IMR-90 (cell line): ENCODE measurements around the gene CST4. TPM values are rescaled to one million over a fixed set of nuclear protein-coding genes. Genes with fewer than 3 reads are reported as not detected.
"Not testable (repeated sequence)": the region's sequence is repeated elsewhere in the genome, so short reads cannot be mapped to it uniquely, and the experiment has no call there.

ENCODE experiments used
- ATAC-seq: fragments of 200-7000 bp; cut with Tn5 transposase; 2 replicates; pipeline ENCODE4 v1.9.1; 2020; ENCODE audit warnings: low read depth, mild to moderate bottlenecking, moderate library complexity
- BruUV-seq: library from RNA; stranded (reverse); fragments of 400-500 nt; replicated peaks from 2 replicates; lab custom pipeline; 2021; lab: Mats Ljungman, UMichigan
- CTCF ChIA-PET: fragments of 300-600 bp; formaldehyde crosslinking; extraction: SDS; loops from one replicate; lab custom pipeline; 2021; ENCODE audit warnings: antibody characterized with exemption; lab: Yijun Ruan, JAX
- POLR2A ChIA-PET: fragments of 300-600 bp; sonication (Branson Sonifier 250); formaldehyde crosslinking; loops from one replicate; lab custom pipeline; 2022; ENCODE audit warnings: antibody characterized with exemption; ENCODE audit not compliant: unreplicated experiment; lab: Charles Lee
- DNase-seq: peaks from one replicate; pipeline ENCODE4 v3.0.0; 2013
- H2AFZ ChIP-seq: replicated peaks from 2 replicates; pipeline ENCODE3; 2013; ENCODE audit warnings: low read length, mild to moderate bottlenecking; ENCODE audit not compliant: poor library complexity
- H2AK5ac ChIP-seq: 2 replicates; pipeline ENCODE4 v1.6.1; 2013; ENCODE audit warnings: low read depth, low read length, inconsistent platforms
- H2AK9ac ChIP-seq: replicated peaks from 2 replicates; pipeline ENCODE3; 2013; ENCODE audit warnings: mild to moderate bottlenecking, low read depth, low read length, moderate library complexity; ENCODE audit not compliant: poor library complexity
- H2BK120ac ChIP-seq: 2 replicates; pipeline ENCODE4 v1.6.1; 2013; ENCODE audit warnings: low read depth, low read length, inconsistent platforms
- H2BK15ac ChIP-seq: 3 replicates; pipeline ENCODE4 v1.6.1; 2013; ENCODE audit warnings: low read depth, low read length, inconsistent platforms
- H2BK20ac ChIP-seq: 2 replicates; pipeline ENCODE4 v1.6.1; 2013; ENCODE audit warnings: low read depth, mild to moderate bottlenecking, inconsistent platforms, low read length, moderate library complexity
- H2BK5ac ChIP-seq: 2 replicates; pipeline ENCODE4 v1.6.1; 2013; ENCODE audit warnings: mild to moderate bottlenecking, low read depth, low read length, inconsistent platforms; ENCODE audit not compliant: poor library complexity, severe bottlenecking
- H3K14ac ChIP-seq: replicated peaks from 2 replicates; pipeline ENCODE4 v1.6.1; 2013; ENCODE audit warnings: low read depth, low read length, inconsistent platforms
- H3K18ac ChIP-seq: 2 replicates; pipeline ENCODE4 v1.6.1; 2013; ENCODE audit warnings: low read depth, low read length, control low read depth
- H3K23ac ChIP-seq: 2 replicates; pipeline ENCODE4 v1.6.1; 2013; ENCODE audit warnings: low read depth, low read length, inconsistent platforms
- H3K27ac ChIP-seq: 2 replicates; pipeline ENCODE4 v1.5.1; 2013; ENCODE audit warnings: mild to moderate bottlenecking, control low read depth, low read length; ENCODE audit not compliant: insufficient read depth
- H3K27me3 ChIP-seq: 2 replicates; pipeline ENCODE4 v1.6.1; 2013; ENCODE audit warnings: low read length; ENCODE audit not compliant: control insufficient read depth, insufficient read depth
- H3K36me3 ChIP-seq: 2 replicates; pipeline ENCODE4 v1.6.1; 2013; ENCODE audit warnings: low read length, mixed read lengths; ENCODE audit not compliant: control insufficient read depth, insufficient read depth
- H3K4ac ChIP-seq: 2 replicates; pipeline ENCODE4 v1.6.1; 2013; ENCODE audit warnings: low read depth, low read length, inconsistent platforms
- H3K4me1 ChIP-seq: 2 replicates; pipeline ENCODE4 v1.6.1; 2013; ENCODE audit warnings: low read length, mixed read lengths; ENCODE audit not compliant: control insufficient read depth, insufficient read depth
- H3K4me2 ChIP-seq: 2 replicates; pipeline ENCODE4 v1.6.1; 2013; ENCODE audit warnings: low read depth, mild to moderate bottlenecking, control low read depth, low read length, moderate library complexity
- H3K4me3 ChIP-seq: 2 replicates; pipeline ENCODE4 v1.5.1; 2013; ENCODE audit warnings: low read depth, mild to moderate bottlenecking, control low read depth, low read length, moderate library complexity; ENCODE audit not compliant: insufficient read depth
- H3K56ac ChIP-seq: 2 replicates; pipeline ENCODE4 v1.6.1; 2013; ENCODE audit warnings: low read length, inconsistent platforms; ENCODE audit not compliant: insufficient read depth; ENCODE audit errors: extremely low read depth
- H3K79me1 ChIP-seq, 2 experiments: 2 replicates each; pipeline ENCODE4 v1.6.1; 2013; ENCODE audit warnings: low read length in 2 of 2, inconsistent platforms in 1 of 2, low read depth in 1 of 2
- H3K9ac ChIP-seq: 2 replicates; pipeline ENCODE4 v1.6.1; 2013; ENCODE audit warnings: low read depth, low read length, control low read depth
- H3K9me1 ChIP-seq: 2 replicates; pipeline ENCODE4 v1.6.1; 2013; ENCODE audit warnings: low read length, inconsistent platforms; ENCODE audit not compliant: insufficient read depth
- H3K9me3 ChIP-seq: 2 replicates; pipeline ENCODE4 v1.6.1; 2013; ENCODE audit warnings: low read length; ENCODE audit not compliant: control insufficient read depth, insufficient read depth
- H4K20me1 ChIP-seq: 2 replicates; pipeline ENCODE4 v1.6.1; 2013; ENCODE audit warnings: low read length, inconsistent platforms; ENCODE audit not compliant: insufficient read depth
- H4K5ac ChIP-seq: 2 replicates; pipeline ENCODE4 v1.6.1; 2013; ENCODE audit warnings: mild to moderate bottlenecking, low read depth, low read length, control low read depth
- H4K8ac ChIP-seq, 2 experiments: 2 replicates each; pipeline ENCODE4 v1.6.1; 2013; ENCODE audit warnings: low read depth in 2 of 2, low read length in 2 of 2, control low read depth in 1 of 2, inconsistent platforms in 1 of 2
- H4K91ac ChIP-seq: 2 replicates; pipeline ENCODE4 v1.6.1; 2013; ENCODE audit warnings: low read depth, low read length, inconsistent platforms; ENCODE audit not compliant: insufficient read depth
- FOS ChIP-seq: fragments of 150-350 bp; IDR thresholded peaks from 2 replicates; pipeline ENCODE4 v1.6.1; 2016; ENCODE audit warnings: low read depth, low read length
- WGBS, 2 experiments: methylation state at CpG; one replicate each; pipeline versions ENCODE4 v1.1.5 to v1.1.7; 2013; ENCODE audit warnings: missing lambda C conversion rate in 2 of 2; ENCODE audit not compliant: insufficient read length in 1 of 2; ENCODE audit errors: extremely low coverage in 2 of 2; 5-methylcytosine and 5-hydroxymethylcytosine counted together
- dilution Hi-C: fragments of 300-500 bp; cut with HindIII; formaldehyde crosslinking; loops from one replicate; pipeline ENCODE4 v1.14.3; 2018; ENCODE audit warnings: low sequenced_read_pairs; ENCODE audit not compliant: unreplicated experiment
- in situ Hi-C: fragments of 300-500 bp; cut with MboI; formaldehyde crosslinking; loops from 3 replicates; pipeline ENCODE4 v1.14.3; 2019; ENCODE audit warnings: low sequenced_read_pairs, inconsistent platforms, mixed read lengths
- intact Hi-C: fragments of 100-400 bp; cut with micrococcal nuclease; formaldehyde crosslinking; loops from 2 replicates; pipeline ENCODE4 v1.10.0; 2022
- polyA plus RNA-seq, 3 experiments: library from polyadenylated mRNA; depleted of rRNA; stranded (reverse); fragments of >200 nt; gene quantifications; 2 replicates each; pipeline ENCODE4 v1.2.3, GENCODE V29; 2012; ENCODE audit warnings: low replicate concordance in 1 of 3
- total RNA-seq: library from RNA; depleted of rRNA; stranded (reverse); fragments of >200 nt; gene quantifications from 2 replicates; pipeline ENCODE4 v1.2.3, GENCODE V29; 2012

Gene CST4
- total and polyA plus RNA-seq, 2 of the 4 experiments (the other 2 are of a cell fraction), result not detected

DNA sequence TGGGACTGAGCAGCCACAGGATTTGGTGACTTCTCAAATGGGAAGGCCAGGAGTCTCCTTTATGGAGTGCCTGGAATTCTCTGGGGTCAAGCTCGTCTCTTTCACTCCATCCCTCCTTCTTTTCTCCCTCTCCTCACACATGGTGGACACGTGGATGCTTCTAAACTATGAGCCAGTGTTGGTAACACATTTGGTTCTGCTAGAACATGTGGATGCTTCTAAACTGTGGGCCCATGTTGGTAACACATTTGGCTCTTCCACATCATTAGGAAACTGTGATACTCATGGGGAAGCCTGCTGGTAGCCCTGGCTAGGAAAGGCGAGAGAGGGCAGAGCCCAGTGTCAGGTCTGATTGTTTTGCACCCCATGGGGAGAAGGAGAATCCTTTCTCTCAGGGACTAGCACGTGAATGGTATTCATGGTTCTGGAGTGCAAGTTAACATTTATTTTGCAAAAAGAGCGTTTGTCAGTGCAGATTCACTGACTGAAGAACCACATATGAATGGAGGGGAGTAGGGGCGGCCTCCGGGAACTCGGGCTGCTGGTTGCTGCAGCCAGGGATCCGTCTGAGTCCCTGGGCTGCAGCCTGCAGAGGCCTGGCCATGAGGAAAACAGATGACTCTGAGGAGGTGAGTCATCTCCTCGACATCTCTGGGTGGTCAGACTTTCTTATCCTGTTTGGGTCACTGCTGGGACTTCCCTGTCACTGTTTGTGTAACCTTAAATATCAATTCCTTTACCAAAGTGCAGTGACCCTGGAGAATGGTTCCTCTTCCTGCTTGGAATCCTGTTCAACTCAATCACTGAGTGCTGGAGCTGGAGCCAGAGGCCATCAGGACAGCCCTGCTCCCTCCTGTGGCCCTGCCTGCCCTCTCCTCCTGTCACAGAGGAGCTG, 4.1 kb upstream of the CST4 start:
- peak overlapping the region; percentile 32 for H2AFZ ChIP-seq
- intact Hi-C loops, result not testable (repeated sequence)

More for the DNA sequence above, 4.1 kb upstream of the CST4 start:
- H4K91ac ChIP-seq, result peak overlapping the region; percentile 21
- H3K27me3 ChIP-seq, H3K9me3 ChIP-seq, in situ Hi-C loops, POLR2A ChIA-PET, H3K4me3 ChIP-seq, H3K56ac ChIP-seq, H4K20me1 ChIP-seq, dilution Hi-C loops, BruUV-seq, H2AK9ac ChIP-seq, H4K5ac ChIP-seq, H3K27ac ChIP-seq, H3K36me3 ChIP-seq, H3K9ac ChIP-seq, CTCF ChIA-PET, H3K4me2 ChIP-seq, H3K79me1 ChIP-seq: not testable (repeated sequence)
- H3K14ac ChIP-seq, result peak overlapping the region; percentile 74
- WGBS, 2 experiments, result 100% methylated on average over 1 of the region's 10 CpGs; no CpG with 5 or more reads in 1 of the 2 experiments
- peak overlapping the region; percentile 66 for H3K4ac ChIP-seq
- H2BK5ac ChIP-seq, result peak overlapping the region; percentile 24
- peak; percentile 93 for ATAC-seq
- H4K8ac ChIP-seq, result peak overlapping the region; percentile 49 to 69; a peak in 2 of 4 replicates
- peak; percentile 61 for DNase-seq
- peak overlapping the region; percentile 33; the same call in 1 of the 2 replicates for H3K18ac ChIP-seq
- TF ChIP-seq FOS, result peak; percentile 55; the same call in 1 of the 2 replicates
- H2BK20ac ChIP-seq, result peak overlapping the region; percentile 46; the same call in 1 of the 2 replicates
- peaks cover 12% of the 10 kb centered on the region for H3K9me1 ChIP-seq
- peak overlapping the region; percentile 87; the same call in 2 of the 3 replicates for H2BK15ac ChIP-seq
- peaks cover 11% of the 10 kb centered on the region for H3K4me1 ChIP-seq
- peak overlapping the region; percentile 81 for H2BK120ac ChIP-seq
- peak overlapping the region; percentile 79; the same call in 1 of the 2 replicates for H2AK5ac ChIP-seq
- H3K23ac ChIP-seq, result 0 out of 2 replicates have a peak overlapping the region, but pooled peaks have one; percentile 64
